ENCODE data around the gene CFAP52.

CFAP52 gene

DNA sequence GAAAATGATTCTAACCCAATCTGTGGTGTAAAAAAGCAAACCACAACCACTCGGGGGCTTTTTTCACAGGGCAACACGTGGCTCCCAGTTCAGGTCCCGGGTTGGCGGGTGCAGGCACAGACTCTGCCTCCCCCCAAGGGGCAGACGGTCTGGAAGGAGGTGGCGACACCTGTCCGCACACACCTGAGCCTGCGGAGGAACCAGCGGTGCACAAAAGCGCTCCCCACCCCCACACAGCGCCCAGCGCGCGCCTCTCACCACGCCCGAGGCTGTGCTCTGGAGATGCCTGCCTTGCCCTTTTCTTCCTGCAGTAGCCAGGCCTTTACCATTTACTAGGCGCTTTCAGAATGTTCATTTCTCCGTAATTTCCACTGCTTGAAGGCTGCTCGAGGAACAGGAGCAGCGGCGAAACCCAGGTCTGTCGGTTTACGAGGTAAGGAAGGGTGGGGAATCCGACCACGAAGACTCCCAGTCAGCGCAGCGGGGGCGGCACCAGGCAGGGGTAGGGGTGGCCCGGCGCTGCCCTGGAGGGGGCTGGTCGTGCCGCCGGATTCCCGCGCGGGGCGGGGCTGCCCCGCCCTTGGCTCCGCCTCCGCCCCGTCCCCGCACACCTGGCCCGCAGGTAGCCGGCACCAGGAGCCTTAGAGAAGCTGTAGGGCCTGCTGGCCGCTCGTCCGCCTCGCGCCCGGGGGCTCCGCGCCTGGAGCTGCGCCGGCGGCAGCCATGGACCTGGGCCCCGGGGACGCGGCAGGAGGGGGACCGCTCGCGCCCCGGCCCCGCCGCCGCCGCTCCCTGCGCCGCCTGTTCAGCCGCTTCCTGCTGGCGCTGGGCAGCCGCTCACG lies 68.7 kb downstream of the CFAP52 start, which contains the start of gene USP43 (continued):
- TF ChIP-seq GLIS2 (tag by site-specific recombination; IDR thresholded peaks at IDR 0.05) (peak; percentile 87), ZNF404 (tag by site-specific recombination; IDR thresholded peaks at IDR 0.05) (no peak), ZSCAN16 (tag by site-specific recombination; IDR thresholded peaks at IDR 0.05) (no peak), KLF7 (tag by site-specific recombination; IDR thresholded peaks at IDR 0.05; ENCODE audit: borderline replicate concordance) (peak; percentile 67; the same call in 1 of the 2 replicates), ZNF23 (tag by site-specific recombination; IDR thresholded peaks at IDR 0.05; ENCODE audit: borderline replicate concordance) (no peak), ZNF174 (tag by site-specific recombination; IDR thresholded peaks at IDR 0.05) (no peak), IKZF3 (tag by site-specific recombination; IDR thresholded peaks at IDR 0.05) (0 out of 2 replicates have a peak, but pooled peaks have one; percentile 13), ZNF416 (tag by site-specific recombination; IDR thresholded peaks at IDR 0.05) (no peak), ZSCAN23 (tag by site-specific recombination; IDR thresholded peaks at IDR 0.05) (no peak), ZNF132 (tag by site-specific recombination; IDR thresholded peaks at IDR 0.05; ENCODE audit: borderline replicate concordance) (no peak), ZNF239 (tag by site-specific recombination; IDR thresholded peaks at IDR 0.05) (no peak), ZNF10 (tag by site-specific recombination; IDR thresholded peaks at IDR 0.05) (no peak), ZFP69B (tag by site-specific recombination; IDR thresholded peaks at IDR 0.05) (peak; percentile 8; the same call in 1 of the 2 replicates), ZNF202 (tag by site-specific recombination; IDR thresholded peaks at IDR 0.05; ENCODE audit: borderline replicate concordance) (no peak), YY1 (tag by site-specific recombination; IDR thresholded peaks at IDR 0.05) (no peak), ZNF341 (tag by site-specific recombination; IDR thresholded peaks at IDR 0.05; ENCODE audit: low read depth) (peak; percentile 67), ZNF423 (tag by site-specific recombination; IDR thresholded peaks at IDR 0.05) (peak; percentile 71), HOXC10 (CRISPR knock-in tag; IDR thresholded peaks at IDR 0.05) (0 out of 2 replicates have a peak, but pooled peaks have one; percentile 74), ZNF292 (tag by site-specific recombination; IDR thresholded peaks at IDR 0.05; ENCODE audit: borderline replicate concordance, low read depth) (no peak), ZNF701 (tag by site-specific recombination; IDR thresholded peaks at IDR 0.05) (no peak), ZNF664 (tag by site-specific recombination; IDR thresholded peaks at IDR 0.05) (no peak), ZNF426 (tag by site-specific recombination; IDR thresholded peaks at IDR 0.05) (no peak), SALL2 (tag by site-specific recombination; IDR thresholded peaks at IDR 0.05; ENCODE audit: borderline replicate concordance) (no peak), GLI4 (tag by site-specific recombination; IDR thresholded peaks at IDR 0.05) (no peak), ZNF76 (tag by site-specific recombination; IDR thresholded peaks at IDR 0.05; ENCODE audit: borderline replicate concordance, low read depth) (peak; percentile 45; the same call in 1 of the 2 replicates), SP2 (tag by site-specific recombination; IDR thresholded peaks at IDR 0.05) (peak; percentile 66)
- TF ChIP-seq, protein P1, sequence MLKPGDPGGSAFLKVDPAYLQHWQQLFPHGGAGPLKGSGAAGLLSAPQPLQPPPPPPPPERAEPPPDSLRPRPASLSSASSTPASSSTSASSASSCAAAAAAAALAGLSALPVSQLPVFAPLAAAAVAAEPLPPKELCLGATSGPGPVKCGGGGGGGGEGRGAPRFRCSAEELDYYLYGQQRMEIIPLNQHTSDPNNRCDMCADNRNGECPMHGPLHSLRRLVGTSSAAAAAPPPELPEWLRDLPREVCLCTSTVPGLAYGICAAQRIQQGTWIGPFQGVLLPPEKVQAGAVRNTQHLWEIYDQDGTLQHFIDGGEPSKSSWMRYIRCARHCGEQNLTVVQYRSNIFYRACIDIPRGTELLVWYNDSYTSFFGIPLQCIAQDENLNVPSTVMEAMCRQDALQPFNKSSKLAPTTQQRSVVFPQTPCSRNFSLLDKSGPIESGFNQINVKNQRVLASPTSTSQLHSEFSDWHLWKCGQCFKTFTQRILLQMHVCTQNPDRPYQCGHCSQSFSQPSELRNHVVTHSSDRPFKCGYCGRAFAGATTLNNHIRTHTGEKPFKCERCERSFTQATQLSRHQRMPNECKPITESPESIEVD (tag by site-specific recombination; IDR thresholded peaks at IDR 0.05): no peak
- TF ChIP-seq, protein P2, sequence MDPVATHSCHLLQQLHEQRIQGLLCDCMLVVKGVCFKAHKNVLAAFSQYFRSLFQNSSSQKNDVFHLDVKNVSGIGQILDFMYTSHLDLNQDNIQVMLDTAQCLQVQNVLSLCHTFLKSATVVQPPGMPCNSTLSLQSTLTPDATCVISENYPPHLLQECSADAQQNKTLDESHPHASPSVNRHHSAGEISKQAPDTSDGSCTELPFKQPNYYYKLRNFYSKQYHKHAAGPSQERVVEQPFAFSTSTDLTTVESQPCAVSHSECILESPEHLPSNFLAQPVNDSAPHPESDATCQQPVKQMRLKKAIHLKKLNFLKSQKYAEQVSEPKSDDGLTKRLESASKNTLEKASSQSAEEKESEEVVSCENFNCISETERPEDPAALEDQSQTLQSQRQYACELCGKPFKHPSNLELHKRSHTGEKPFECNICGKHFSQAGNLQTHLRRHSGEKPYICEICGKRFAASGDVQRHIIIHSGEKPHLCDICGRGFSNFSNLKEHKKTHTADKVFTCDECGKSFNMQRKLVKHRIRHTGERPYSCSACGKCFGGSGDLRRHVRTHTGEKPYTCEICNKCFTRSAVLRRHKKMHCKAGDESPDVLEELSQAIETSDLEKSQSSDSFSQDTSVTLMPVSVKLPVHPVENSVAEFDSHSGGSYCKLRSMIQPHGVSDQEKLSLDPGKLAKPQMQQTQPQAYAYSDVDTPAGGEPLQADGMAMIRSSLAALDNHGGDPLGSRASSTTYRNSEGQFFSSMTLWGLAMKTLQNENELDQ (tag by site-specific recombination; IDR thresholded peaks at IDR 0.05; ENCODE audit: low read depth): no peak
- TF ChIP-seq, protein P3, sequence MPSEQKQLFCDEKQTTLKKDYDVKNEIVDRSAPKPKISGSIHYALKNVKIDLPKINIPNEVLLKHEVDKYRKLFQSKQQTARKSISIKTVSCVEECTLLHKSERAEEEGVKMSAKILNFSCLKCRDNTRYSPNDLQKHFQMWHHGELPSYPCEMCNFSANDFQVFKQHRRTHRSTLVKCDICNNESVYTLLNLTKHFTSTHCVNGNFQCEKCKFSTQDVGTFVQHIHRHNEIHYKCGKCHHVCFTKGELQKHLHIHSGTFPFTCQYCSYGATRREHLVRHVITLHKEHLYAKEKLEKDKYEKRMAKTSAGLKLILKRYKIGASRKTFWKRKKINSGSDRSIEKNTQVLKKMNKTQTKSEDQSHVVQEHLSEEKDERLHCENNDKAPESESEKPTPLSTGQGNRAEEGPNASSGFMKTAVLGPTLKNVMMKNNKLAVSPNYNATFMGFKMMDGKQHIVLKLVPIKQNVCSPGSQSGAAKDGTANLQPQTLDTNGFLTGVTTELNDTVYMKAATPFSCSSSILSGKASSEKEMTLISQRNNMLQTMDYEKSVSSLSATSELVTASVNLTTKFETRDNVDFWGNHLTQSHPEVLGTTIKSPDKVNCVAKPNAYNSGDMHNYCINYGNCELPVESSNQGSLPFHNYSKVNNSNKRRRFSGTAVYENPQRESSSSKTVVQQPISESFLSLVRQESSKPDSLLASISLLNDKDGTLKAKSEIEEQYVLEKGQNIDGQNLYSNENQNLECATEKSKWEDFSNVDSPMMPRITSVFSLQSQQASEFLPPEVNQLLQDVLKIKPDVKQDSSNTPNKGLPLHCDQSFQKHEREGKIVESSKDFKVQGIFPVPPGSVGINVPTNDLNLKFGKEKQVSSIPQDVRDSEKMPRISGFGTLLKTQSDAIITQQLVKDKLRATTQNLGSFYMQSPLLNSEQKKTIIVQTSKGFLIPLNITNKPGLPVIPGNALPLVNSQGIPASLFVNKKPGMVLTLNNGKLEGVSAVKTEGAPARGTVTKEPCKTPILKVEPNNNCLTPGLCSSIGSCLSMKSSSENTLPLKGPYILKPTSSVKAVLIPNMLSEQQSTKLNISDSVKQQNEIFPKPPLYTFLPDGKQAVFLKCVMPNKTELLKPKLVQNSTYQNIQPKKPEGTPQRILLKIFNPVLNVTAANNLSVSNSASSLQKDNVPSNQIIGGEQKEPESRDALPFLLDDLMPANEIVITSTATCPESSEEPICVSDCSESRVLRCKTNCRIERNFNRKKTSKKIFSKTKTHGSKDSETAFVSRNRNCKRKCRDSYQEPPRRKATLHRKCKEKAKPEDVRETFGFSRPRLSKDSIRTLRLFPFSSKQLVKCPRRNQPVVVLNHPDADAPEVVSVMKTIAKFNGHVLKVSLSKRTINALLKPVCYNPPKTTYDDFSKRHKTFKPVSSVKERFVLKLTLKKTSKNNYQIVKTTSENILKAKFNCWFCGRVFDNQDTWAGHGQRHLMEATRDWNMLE (tag by site-specific recombination; conservative IDR thresholded peaks at IDR 0.05; ENCODE audit: low read depth): no peak
- TF ChIP-seq, protein P4, sequence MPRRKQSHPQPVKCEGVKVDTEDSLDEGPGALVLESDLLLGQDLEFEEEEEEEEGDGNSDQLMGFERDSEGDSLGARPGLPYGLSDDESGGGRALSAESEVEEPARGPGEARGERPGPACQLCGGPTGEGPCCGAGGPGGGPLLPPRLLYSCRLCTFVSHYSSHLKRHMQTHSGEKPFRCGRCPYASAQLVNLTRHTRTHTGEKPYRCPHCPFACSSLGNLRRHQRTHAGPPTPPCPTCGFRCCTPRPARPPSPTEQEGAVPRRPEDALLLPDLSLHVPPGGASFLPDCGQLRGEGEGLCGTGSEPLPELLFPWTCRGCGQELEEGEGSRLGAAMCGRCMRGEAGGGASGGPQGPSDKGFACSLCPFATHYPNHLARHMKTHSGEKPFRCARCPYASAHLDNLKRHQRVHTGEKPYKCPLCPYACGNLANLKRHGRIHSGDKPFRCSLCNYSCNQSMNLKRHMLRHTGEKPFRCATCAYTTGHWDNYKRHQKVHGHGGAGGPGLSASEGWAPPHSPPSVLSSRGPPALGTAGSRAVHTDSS (tag by site-specific recombination; IDR thresholded peaks at IDR 0.05): no peak

Measured in HEK293 (cell line).